Endothelial cell of umbilical vein (primary cell): ENCODE results near the gene ABI3BP. TPM values are rescaled to one million over a fixed set of nuclear protein-coding genes. Genes with fewer than 3 reads are reported as not detected.

Source experiments
- BruUV-seq: library from RNA; stranded (reverse); fragments of 400-500 nt; replicated peaks from 2 replicates; lab custom pipeline; 2021; lab: Mats Ljungman, UMichigan
- CTCF ChIA-PET: fragments of 300-600, 350-600 bp; sonication (Branson Sonifier 250); formaldehyde crosslinking; loops from one replicate; lab custom pipeline; 2021; ENCODE audit warnings: antibody characterized with exemption, inconsistent platforms; lab: Charles Lee
- POLR2A ChIA-PET: fragments of 300-600, 350-600 bp; sonication (Branson Sonifier 250); formaldehyde crosslinking; loops from one replicate; lab custom pipeline; 2021; ENCODE audit warnings: antibody characterized with exemption, inconsistent platforms; lab: Charles Lee
- DNase-seq: peaks from one replicate; pipeline ENCODE4 v3.0.0-alpha.2; 2011; ENCODE audit warnings: low read depth, low spot score
- FAIRE-seq: peaks from 2 replicates; lab custom pipeline; 2011; peaks lifted over from hg19 to GRCh38; lab: Jason Lieb, UNC
- H2AFZ ChIP-seq: 2 replicates; pipeline ENCODE4 v1.6.0; 2012; ENCODE audit warnings: low read depth, low read length, control low read depth, inconsistent platforms
- H3K27ac ChIP-seq: 2 replicates; pipeline ENCODE4 v1.5.1; 2011; ENCODE audit warnings: low read depth, mild to moderate bottlenecking, control low read depth, low read length, moderate library complexity; ENCODE audit not compliant: insufficient read depth
- H3K27me3 ChIP-seq, 2 experiments: 2 replicates each; pipeline versions ENCODE4 v1.6.0 to v1.6.1; 2011; ENCODE audit warnings: low read length in 2 of 2, mixed read lengths in 1 of 2; ENCODE audit not compliant: control insufficient read depth in 2 of 2, insufficient read depth in 2 of 2
- H3K36me3 ChIP-seq, 2 experiments: 2 replicates in 1 of 2; 3 replicates in 1 of 2; pipeline ENCODE4 v1.5.1; 2011; ENCODE audit warnings: low read length in 2 of 2, mild to moderate bottlenecking in 1 of 2, moderate library complexity in 1 of 2; ENCODE audit not compliant: control insufficient read depth in 2 of 2, insufficient read depth in 2 of 2; ENCODE audit errors: extremely low read depth in 1 of 2
- H3K4me1 ChIP-seq: 3 replicates; pipeline ENCODE4 v1.5.1; 2011; ENCODE audit warnings: mild to moderate bottlenecking, low read length; ENCODE audit not compliant: control insufficient read depth, insufficient read depth; ENCODE audit errors: extremely low read depth
- H3K4me2 ChIP-seq: 2 replicates; pipeline ENCODE4 v1.6.1; 2011; ENCODE audit warnings: low read length, control low read depth, mixed read lengths; ENCODE audit not compliant: insufficient read depth
- H3K4me3 ChIP-seq, 3 experiments: fragments of 200-600 bp in 1 of 3; sonication (generic), shearing (Covaris generic) in 1 of 3; replicated peaks in 1 of 3; 2 replicates each; pipeline ENCODE4 v1.5.1; 2011 to 2016; ENCODE audit warnings: control low read depth in 3 of 3, low read length in 3 of 3, mild to moderate bottlenecking in 2 of 3, inconsistent platforms in 1 of 3, low read depth in 1 of 3, moderate library complexity in 1 of 3; ENCODE audit not compliant: insufficient read depth in 1 of 3
- H3K79me2 ChIP-seq: 2 replicates; pipeline ENCODE4 v1.6.0; 2012; ENCODE audit warnings: low read length, inconsistent platforms; ENCODE audit not compliant: control insufficient read depth, insufficient read depth
- H3K9ac ChIP-seq: replicated peaks from 2 replicates; pipeline ENCODE3; 2011; ENCODE audit warnings: low read length, control low read depth; ENCODE audit not compliant: insufficient read depth; ENCODE audit errors: extremely low read depth
- H3K9me1 ChIP-seq: replicated peaks from 3 replicates; pipeline ENCODE4 v1.6.0; 2011; ENCODE audit warnings: mild to moderate bottlenecking, low read length; ENCODE audit not compliant: control insufficient read depth, insufficient read depth; ENCODE audit errors: extremely low read depth
- H3K9me3 ChIP-seq: replicated peaks from 2 replicates; pipeline ENCODE4 v1.5.1; 2012; ENCODE audit warnings: low read length, inconsistent platforms; ENCODE audit not compliant: control insufficient read depth, insufficient read depth
- H4K20me1 ChIP-seq: replicated peaks from 2 replicates; pipeline ENCODE3; 2011; ENCODE audit warnings: mild to moderate bottlenecking, low read length; ENCODE audit not compliant: control insufficient read depth, insufficient read depth; ENCODE audit errors: extremely low read depth
- FOS ChIP-seq: IDR thresholded peaks from 2 replicates; pipeline ENCODE4 v1.6.1; 2011; ENCODE audit warnings: mild to moderate bottlenecking, low read length, moderate library complexity, borderline replicate concordance; ENCODE audit not compliant: insufficient read depth
- JUN ChIP-seq: IDR thresholded peaks from 2 replicates; pipeline ENCODE4 v1.6.1; 2011; ENCODE audit warnings: borderline replicate concordance, low read depth; ENCODE audit not compliant: insufficient read length, insufficient read depth
- MAX ChIP-seq: IDR thresholded peaks from 2 replicates; pipeline ENCODE4 v1.6.1; 2011; ENCODE audit not compliant: insufficient read depth, insufficient read length
- POLR2A ChIP-seq: IDR thresholded peaks from 2 replicates; pipeline ENCODE4 v1.6.1; 2012; ENCODE audit warnings: low read depth, mild to moderate bottlenecking, control low read depth, low read length
- POLR2AphosphoS5 ChIP-seq: IDR thresholded peaks from 2 replicates; pipeline ENCODE4 v1.6.1; 2012; ENCODE audit warnings: low read depth, mild to moderate bottlenecking, control low read depth, low read length, moderate library complexity; ENCODE audit not compliant: insufficient read depth
- dilution Hi-C: fragments of 300-500 bp; cut with MboI; formaldehyde crosslinking; loops from one replicate; pipeline ENCODE4 v1.15.0; 2019; ENCODE audit warnings: low sequenced_read_pairs; ENCODE audit not compliant: extremely low pct_ligation_motif_present
- intact Hi-C: fragments of 100-400 bp; cut with micrococcal nuclease; formaldehyde crosslinking; loops from one replicate; pipeline ENCODE4 v1.10.0; 2022
- polyA plus RNA-seq, 4 experiments: library from polyadenylated mRNA; depleted of rRNA in 3 of 4; stranded (reverse) in 3 of 4; unstranded in 1 of 4; fragments of >200 nt; gene quantifications; 2 replicates each; pipeline versions ENCODE4 v1.2.1 to v1.2.3, GENCODE V29; 2011 to 2012; ENCODE audit warnings: missing spikeins in 1 of 4
- total RNA-seq: library from RNA; stranded (reverse); gene quantifications from 2 replicates; pipeline ENCODE4 v1.2.3, GENCODE V29; 2021
- TF ChIP-seq, protein P1 (sequence below), 2 donors: IDR thresholded peaks; 1 replicate in 1 of 2; 2 replicates in 1 of 2; pipeline ENCODE4 v1.5.1; 2011; ENCODE audit warnings: low read length in 2 of 2, mild to moderate bottlenecking in 2 of 2, moderate library complexity in 2 of 2, control low read depth in 1 of 2, inconsistent platforms in 1 of 2, low read depth in 1 of 2; ENCODE audit not compliant: insufficient read depth in 1 of 2; ENCODE audit errors: extremely low read depth in 1 of 2

Gene ABI3BP
- total and polyA plus RNA-seq, 2 donors (not counting 3 experiments of a cell fraction or from before 2014, with no cell fraction given) = 78.1 to 106 TPM

DNA sequence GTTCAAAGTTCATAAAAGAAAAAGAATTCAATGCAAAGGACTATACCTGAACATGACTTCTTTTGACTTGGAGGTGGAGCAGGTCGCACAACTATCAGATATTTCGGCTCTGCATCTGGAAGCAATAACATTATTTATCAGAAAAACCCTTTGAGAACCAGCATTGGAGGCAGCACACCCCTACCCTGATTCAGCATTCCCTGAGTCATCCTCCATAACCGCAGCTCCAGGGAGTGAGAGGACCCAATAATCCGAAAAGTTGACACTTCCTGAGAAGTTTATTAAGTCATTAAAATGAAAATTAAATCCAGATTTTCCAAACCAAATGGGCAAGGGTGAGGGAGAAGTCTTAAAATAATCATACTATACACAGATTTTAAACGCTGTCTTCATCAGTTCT, 90.6 kb downstream of the ABI3BP start:
- TF ChIP-seq MAX (no peak), JUN (no peak), POLR2A (no peak), POLR2AphosphoS5 (no peak), FOS (no peak)
- TF ChIP-seq, protein P1, sequence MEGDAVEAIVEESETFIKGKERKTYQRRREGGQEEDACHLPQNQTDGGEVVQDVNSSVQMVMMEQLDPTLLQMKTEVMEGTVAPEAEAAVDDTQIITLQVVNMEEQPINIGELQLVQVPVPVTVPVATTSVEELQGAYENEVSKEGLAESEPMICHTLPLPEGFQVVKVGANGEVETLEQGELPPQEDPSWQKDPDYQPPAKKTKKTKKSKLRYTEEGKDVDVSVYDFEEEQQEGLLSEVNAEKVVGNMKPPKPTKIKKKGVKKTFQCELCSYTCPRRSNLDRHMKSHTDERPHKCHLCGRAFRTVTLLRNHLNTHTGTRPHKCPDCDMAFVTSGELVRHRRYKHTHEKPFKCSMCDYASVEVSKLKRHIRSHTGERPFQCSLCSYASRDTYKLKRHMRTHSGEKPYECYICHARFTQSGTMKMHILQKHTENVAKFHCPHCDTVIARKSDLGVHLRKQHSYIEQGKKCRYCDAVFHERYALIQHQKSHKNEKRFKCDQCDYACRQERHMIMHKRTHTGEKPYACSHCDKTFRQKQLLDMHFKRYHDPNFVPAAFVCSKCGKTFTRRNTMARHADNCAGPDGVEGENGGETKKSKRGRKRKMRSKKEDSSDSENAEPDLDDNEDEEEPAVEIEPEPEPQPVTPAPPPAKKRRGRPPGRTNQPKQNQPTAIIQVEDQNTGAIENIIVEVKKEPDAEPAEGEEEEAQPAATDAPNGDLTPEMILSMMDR (IDR thresholded peaks at IDR 0.05; ENCODE audit: extremely low read depth in 1 of 2, insufficient read depth in 1 of 2, low read depth in 1 of 2, low read length in 2 of 2) = no peak
- ChIA-PET POLR2A (no interaction called here), CTCF (interaction anchor here (1.1 to 2.6 kb wide), 5 partner anchors 9 to 479 kb away, joined by 3 to 12 read pairs (median 4); no protein-coding TSS in a partner anchor)
- H3K9me3 ChIP-seq = no peaks in the 10 kb centered on the region
- no peak overlapping the region for H3K4me3 ChIP-seq
- H4K20me1 ChIP-seq = no peaks in the 10 kb centered on the region
- BruUV-seq = no TSS peak
- H3K4me1 ChIP-seq = peaks cover 61% of the 10 kb centered on the region
- no peak overlapping the region for H2AFZ ChIP-seq
- no peak overlapping the region for H3K27ac ChIP-seq
- no peaks in the 10 kb centered on the region for H3K27me3 ChIP-seq
- H3K9ac ChIP-seq = no peak overlapping the region
- H3K9me1 ChIP-seq = no peaks in the 10 kb centered on the region
- H3K79me2 ChIP-seq = no peaks in the 10 kb centered on the region
- no peak overlapping the region for H3K4me2 ChIP-seq
- FAIRE-seq = no peak
- dilution Hi-C loops = no loop called here
- intact Hi-C loops = no loop called here
- H3K36me3 ChIP-seq = no peaks in the 10 kb centered on the region
- DNase-seq = no peak
